Kidney (tissue), 14 donors: Measurements from ENCODE around the gene CBFA2T3. TPM values are rescaled to one million over a fixed set of nuclear protein-coding genes. Genes with fewer than 3 reads are reported as not detected.

ENCODE experiments used
- DNase-seq, 5 donors: peaks; one replicate each; pipeline ENCODE4 v3.0.0-alpha.2; 2013 to 2020
- FAIRE-seq: peaks from 2 replicates; lab custom pipeline; 2012; peaks lifted over from hg19 to GRCh38; lab: Jason Lieb, UNC
- H3K27ac ChIP-seq, 2 donors: one replicate each; pipeline ENCODE4 v1.7.0; 2013; ENCODE audit warnings: low read depth in 2 of 2, low read length in 2 of 2, inconsistent platforms in 1 of 2
- H3K27me3 ChIP-seq: one replicate; pipeline ENCODE4 v1.7.1; 2013; ENCODE audit warnings: low read length, inconsistent platforms; ENCODE audit not compliant: control insufficient read depth, insufficient read depth
- H3K36me3 ChIP-seq, 3 donors: one replicate each; pipeline versions ENCODE4 v1.7.0 to v1.7.1; 2013; ENCODE audit warnings: low read length in 3 of 3, control low read depth in 1 of 3, inconsistent platforms in 1 of 3; ENCODE audit not compliant: insufficient read depth in 3 of 3, control insufficient read depth in 2 of 3
- H3K4me1 ChIP-seq, 3 donors: one replicate each; pipeline versions ENCODE4 v1.7.0 to v1.7.1; 2013; ENCODE audit warnings: low read length in 3 of 3, inconsistent platforms in 1 of 3, low read depth in 1 of 3; ENCODE audit not compliant: control insufficient read depth in 2 of 3, insufficient read depth in 2 of 3
- H3K4me3 ChIP-seq, 3 donors: one replicate each; pipeline versions ENCODE4 v1.7.0 to v1.8.1; 2013; ENCODE audit warnings: low read length in 3 of 3, control low read depth in 1 of 3, inconsistent platforms in 1 of 3
- H3K9ac ChIP-seq, 3 donors: one replicate each; pipeline versions ENCODE4 v1.7.0 to v1.7.1; 2013; ENCODE audit warnings: low read length in 3 of 3, control low read depth in 1 of 3, inconsistent platforms in 1 of 3
- H3K9me3 ChIP-seq, 3 donors: one replicate each; pipeline versions ENCODE4 v1.7.0 to v1.7.1; 2013; ENCODE audit warnings: low read length in 3 of 3, control low read depth in 1 of 3, inconsistent platforms in 1 of 3; ENCODE audit not compliant: control insufficient read depth in 2 of 3, insufficient read depth in 1 of 3
- intact Hi-C: fragments of 100-400 bp; cut with DNase I; formaldehyde crosslinking; loops from one replicate; pipeline ENCODE4 v1.11.1; 2022
- polyA plus RNA-seq: library from polyadenylated mRNA; stranded (reverse); fragments of 350-450 nt; fragmentation: Illumina TruSeq; extraction: RNeasy Lipid Tissue Mini Kit (QIAGEN cat#74804); gene quantifications from one replicate; pipeline ENCODE4 v1.2.3, GENCODE V29; 2014; ENCODE audit warnings: low read depth, low replicate concordance; ENCODE audit not compliant: insufficient read depth
- total RNA-seq: library from RNA; stranded (reverse); fragmentation: NEBNext Ultra II Directional; extraction: Animal tissue kit (Norgen Biotek cat#: 25700); gene quantifications from one replicate; pipeline ENCODE4 v1.2.1, GENCODE V29; 2021
- TF ChIP-seq, protein P1 (sequence below): IDR thresholded peaks from 3 replicates; pipeline ENCODE4 v1.5.1; 2012; ENCODE audit warnings: mild to moderate bottlenecking, moderate library complexity, borderline replicate concordance; ENCODE audit not compliant: insufficient read depth; ENCODE audit errors: extremely low read depth
- donor health status: control.
- donor health status: control.
- donor health status: control.
- donor health status: control.
- donor health status: control.
- donor health status: DM: yes; HTN: yes; CAD: no.
- donor health status: Normal renal cell carcinoma (clear cell type).

CBFA2T3 gene
- total and polyA plus RNA-seq, 2 donors from 2014 or later = 0.75 to 8.0 TPM

DNA sequence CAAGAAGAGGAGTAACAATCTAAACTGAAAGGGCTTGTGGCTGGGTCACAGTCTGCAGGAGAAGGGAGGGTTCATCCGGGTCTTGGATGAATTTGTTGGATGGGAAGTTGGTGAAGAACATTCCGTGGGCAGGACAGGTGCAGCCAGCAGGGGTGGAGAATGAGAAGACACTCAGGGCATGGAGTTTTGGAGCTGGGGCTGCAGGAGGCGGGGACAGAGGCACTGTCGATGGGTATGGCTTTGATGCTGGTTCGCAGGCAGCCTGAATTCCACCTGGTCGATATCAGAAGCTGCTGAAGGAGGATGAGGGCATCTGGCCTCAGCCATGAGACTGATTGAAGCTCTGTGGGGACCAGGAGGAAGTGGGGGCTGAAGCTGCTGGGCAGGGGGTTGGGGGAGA is 36.1 kb upstream of the CBFA2T3 start:
- Histone ChIP-seq H3K27me3 (no peaks in the 10 kb centered on the region), H3K4me1 (no peaks in the 10 kb centered on the region), H3K4me3 (no peak overlapping the region), H3K9ac (no peak overlapping the region), H3K9me3 (no peaks in the 10 kb centered on the region), H3K27ac (no peak overlapping the region), H3K36me3 (no peaks in the 10 kb centered on the region)
- intact Hi-C loops = no loop called here
- DNase-seq (no peak), FAIRE-seq (no peak)
- TF ChIP-seq, protein P1, sequence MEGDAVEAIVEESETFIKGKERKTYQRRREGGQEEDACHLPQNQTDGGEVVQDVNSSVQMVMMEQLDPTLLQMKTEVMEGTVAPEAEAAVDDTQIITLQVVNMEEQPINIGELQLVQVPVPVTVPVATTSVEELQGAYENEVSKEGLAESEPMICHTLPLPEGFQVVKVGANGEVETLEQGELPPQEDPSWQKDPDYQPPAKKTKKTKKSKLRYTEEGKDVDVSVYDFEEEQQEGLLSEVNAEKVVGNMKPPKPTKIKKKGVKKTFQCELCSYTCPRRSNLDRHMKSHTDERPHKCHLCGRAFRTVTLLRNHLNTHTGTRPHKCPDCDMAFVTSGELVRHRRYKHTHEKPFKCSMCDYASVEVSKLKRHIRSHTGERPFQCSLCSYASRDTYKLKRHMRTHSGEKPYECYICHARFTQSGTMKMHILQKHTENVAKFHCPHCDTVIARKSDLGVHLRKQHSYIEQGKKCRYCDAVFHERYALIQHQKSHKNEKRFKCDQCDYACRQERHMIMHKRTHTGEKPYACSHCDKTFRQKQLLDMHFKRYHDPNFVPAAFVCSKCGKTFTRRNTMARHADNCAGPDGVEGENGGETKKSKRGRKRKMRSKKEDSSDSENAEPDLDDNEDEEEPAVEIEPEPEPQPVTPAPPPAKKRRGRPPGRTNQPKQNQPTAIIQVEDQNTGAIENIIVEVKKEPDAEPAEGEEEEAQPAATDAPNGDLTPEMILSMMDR = no peak

DNA sequence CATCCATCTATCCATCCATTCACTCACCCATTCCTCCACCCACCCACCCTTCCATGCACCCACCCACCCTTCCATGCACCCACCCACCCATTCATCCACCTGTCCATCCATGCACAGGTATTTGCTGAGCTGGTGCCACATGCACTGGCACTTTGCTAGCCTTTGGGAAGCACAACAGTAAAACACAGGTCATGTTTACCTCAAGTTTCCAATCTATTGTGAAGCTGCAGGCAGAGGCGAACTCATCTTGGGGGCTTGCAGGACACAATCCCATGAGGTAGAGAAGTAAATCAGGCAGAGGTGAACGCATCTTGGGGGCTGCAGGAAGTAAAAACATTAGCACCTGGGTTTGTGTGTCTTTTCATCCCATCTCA is 35.6 kb upstream of the CBFA2T3 start:
- Histone ChIP-seq H3K9me3 (no peaks in the 10 kb centered on the region), H3K27me3 (no peaks in the 10 kb centered on the region), H3K9ac (no peak overlapping the region), H3K4me3 (no peak overlapping the region), H3K4me1 (no peaks in the 10 kb centered on the region), H3K36me3 (no peaks in the 10 kb centered on the region), H3K27ac (no peak overlapping the region)
- DNase-seq (no peak), FAIRE-seq (no peak)
- TF ChIP-seq, protein P1 = no peak
- intact Hi-C loops = no loop called here

DNA sequence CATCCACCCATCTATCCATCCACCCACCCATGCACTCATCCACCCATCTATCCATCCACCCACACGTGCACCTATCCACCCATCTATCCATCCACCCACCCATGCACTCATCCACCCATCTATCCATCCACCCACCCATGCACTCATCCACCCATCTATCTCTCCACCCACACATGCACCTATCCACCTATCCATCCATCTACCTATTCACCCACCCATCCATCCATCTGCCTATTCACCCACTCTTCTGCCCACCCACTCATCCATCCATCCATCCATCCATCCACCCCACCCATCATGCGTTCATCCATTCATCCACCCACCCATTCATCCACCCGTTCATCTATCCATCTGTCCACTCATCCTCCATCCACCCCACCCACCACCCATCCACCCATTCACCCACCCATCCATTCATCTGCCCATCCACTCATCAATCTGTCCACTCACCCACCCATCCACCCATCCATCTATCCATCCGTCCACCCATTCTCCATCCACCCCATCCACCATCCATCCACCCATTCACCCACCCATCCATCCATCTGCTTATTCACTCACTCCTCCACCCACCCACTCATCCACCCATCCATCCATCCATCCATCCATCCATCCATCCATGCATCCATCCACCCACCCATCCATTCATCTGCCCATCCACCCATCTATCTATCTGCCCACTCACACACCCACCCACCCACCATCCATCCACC is 35.1 kb upstream of the CBFA2T3 start:
- intact Hi-C loops = no loop called here
- TF ChIP-seq, protein P1 = no peak
- Histone ChIP-seq H3K4me3 (no peak overlapping the region), H3K4me1 (no peaks in the 10 kb centered on the region), H3K27ac (no peak overlapping the region), H3K27me3 (no peaks in the 10 kb centered on the region), H3K9ac (no peak overlapping the region), H3K9me3 (no peaks in the 10 kb centered on the region), H3K36me3 (no peaks in the 10 kb centered on the region)
- no peak for DNase-seq
- no peak for FAIRE-seq
